ENCODE results near the gene AKT3. TPM values are rescaled to one million over a fixed set of nuclear protein-coding genes. Genes with fewer than 3 reads are reported as not detected.

Gene AKT3
- total and polyA plus RNA-seq, 2 of the 8 experiments (the other 6 are each of a cell fraction or from before 2014, with no cell fraction given): 6.0 to 36.4 TPM

- TF ChIP-seq KDM5A (IDR thresholded peaks at IDR 0.05; ENCODE audit: low read length) (no peak), CBX8 (IDR thresholded peaks at IDR 0.05; ENCODE audit: borderline replicate concordance, low read depth, low read length) (no peak), SAP30 (IDR thresholded peaks at IDR 0.05; ENCODE audit: insufficient read depth, insufficient replicate concordance, low read length) (no peak), POLR2AphosphoS5 (IDR thresholded peaks at IDR 0.05; ENCODE audit: low read depth, low read length) (no peak), POU5F1 (IDR thresholded peaks at IDR 0.05; ENCODE audit: low read depth, low read length) (no peak)
These were observed 368.9 kb downstream of the AKT3 start (continued) for GRCh38 chr1:243481101-243481500.

Data from H1 (cell line).